Neural cell (in vitro differentiated cells): ENCODE measurements around the gene WDR91. TPM values are rescaled to one million over a fixed set of nuclear protein-coding genes. Genes with fewer than 3 reads are reported as not detected.

ENCODE experiments used
- H2AFZ ChIP-seq: fragments of 200-600, 300-800 bp; sonication (generic), shearing (Covaris generic); 2 replicates; pipeline ENCODE4 v1.6.0; 2014; ENCODE audit warnings: low read depth, mild to moderate bottlenecking, antibody characterized with exemption, low read length, moderate library complexity
- H3F3A ChIP-seq: fragments of 200-600 bp; shearing (Covaris generic); 2 replicates; pipeline ENCODE4 v1.6.1; 2016; ENCODE audit warnings: mild to moderate bottlenecking, moderate library complexity, mixed read lengths, antibody characterized with exemption, low read length; ENCODE audit not compliant: insufficient read depth, poor library complexity, severe bottlenecking
- H3K27ac ChIP-seq: fragments of 200-600, 300-800 bp; sonication (generic), shearing (Covaris generic); 2 replicates; pipeline ENCODE4 v1.5.1; 2014; ENCODE audit warnings: mild to moderate bottlenecking, low read length, moderate library complexity
- H3K27me3 ChIP-seq: fragments of 300-800, 200-600 bp; sonication (generic), shearing (Covaris generic); 2 replicates; pipeline ENCODE4 v1.6.0; 2014; ENCODE audit warnings: mild to moderate bottlenecking, low read depth, low read length, moderate library complexity; ENCODE audit not compliant: insufficient read depth
- H3K36me3 ChIP-seq: fragments of 300-800, 200-600 bp; sonication (generic), shearing (Covaris generic); 2 replicates; pipeline ENCODE4 v1.5.1; 2014; ENCODE audit warnings: mild to moderate bottlenecking, antibody characterized with exemption, low read length, moderate library complexity; ENCODE audit not compliant: insufficient read depth
- H3K4me2 ChIP-seq: fragments of 300-800, 200-600 bp; sonication (generic), shearing (Covaris generic); 2 replicates; pipeline ENCODE4 v1.6.0; 2014; ENCODE audit warnings: mild to moderate bottlenecking, low read length
- H3K4me3 ChIP-seq: fragments of 300-800, 200-600 bp; sonication (generic), shearing (Covaris generic); 2 replicates; pipeline ENCODE4 v1.5.1; 2014; ENCODE audit warnings: mild to moderate bottlenecking, low read length, moderate library complexity
- H3K79me2 ChIP-seq: fragments of 200-600 bp; shearing (Covaris generic); replicated peaks from 2 replicates; pipeline ENCODE4 v1.6.0; 2014; ENCODE audit warnings: mild to moderate bottlenecking, low read length, moderate library complexity; ENCODE audit not compliant: insufficient read depth
- H3K9ac ChIP-seq: fragments of 300-800, 200-600 bp; sonication (generic), shearing (Covaris generic); 2 replicates; pipeline ENCODE4 v1.6.1; 2016; ENCODE audit warnings: mild to moderate bottlenecking, low read length, mixed read lengths
- H3K9me2 ChIP-seq: fragments of 200-600 bp; shearing (Covaris generic); 2 replicates; pipeline ENCODE4 v1.6.1; 2016; ENCODE audit warnings: mild to moderate bottlenecking, low read length, mixed read lengths; ENCODE audit not compliant: insufficient read depth
- H3K9me3 ChIP-seq: fragments of 200-600, 300-800 bp; sonication (generic), shearing (Covaris generic); 2 replicates; pipeline ENCODE4 v1.6.1; 2016; ENCODE audit warnings: mild to moderate bottlenecking, mixed run types, low read length, moderate library complexity, mixed read lengths
- H4K20me1 ChIP-seq: fragments of 200-600 bp; shearing (Covaris generic); 2 replicates; pipeline ENCODE4 v1.6.1; 2016; ENCODE audit warnings: mild to moderate bottlenecking, mixed run types; ENCODE audit not compliant: insufficient read depth
- CTCF ChIP-seq: fragments of 450-650 bp; IDR thresholded peaks from 2 replicates; pipeline ENCODE4 v1.5.1; 2014; ENCODE audit warnings: antibody characterized with exemption, mild to moderate bottlenecking, moderate library complexity; ENCODE audit not compliant: poor library complexity, severe bottlenecking
- EP300 ChIP-seq: fragments of 450-650 bp; conservative IDR thresholded peaks from 2 replicates; pipeline ENCODE4 v1.6.1; 2014; ENCODE audit warnings: antibody characterized with exemption, mild to moderate bottlenecking, moderate library complexity; ENCODE audit not compliant: poor library complexity, severe bottlenecking
- EZH2 ChIP-seq: fragments of 200-600, 300-800 bp; shearing (Covaris generic), sonication (generic); IDR thresholded peaks from 2 replicates; pipeline ENCODE4 v1.6.1; 2014; ENCODE audit warnings: antibody characterized with exemption, low read length, borderline replicate concordance, mild to moderate bottlenecking; ENCODE audit not compliant: insufficient read depth, poor library complexity, severe bottlenecking
- MXI1 ChIP-seq: fragments of 450-650 bp; conservative IDR thresholded peaks from 2 replicates; pipeline ENCODE4 v1.6.1; 2014; ENCODE audit warnings: antibody characterized with exemption, mild to moderate bottlenecking; ENCODE audit not compliant: poor library complexity, severe bottlenecking
- POLR2AphosphoS5 ChIP-seq: IDR thresholded peaks from 2 replicates; pipeline ENCODE4 v1.6.1; 2012
- RAD21 ChIP-seq: fragments of 450-650 bp; conservative IDR thresholded peaks from 2 replicates; pipeline ENCODE4 v1.6.1; 2014; ENCODE audit warnings: antibody characterized with exemption, mild to moderate bottlenecking, moderate library complexity
- REST ChIP-seq: IDR thresholded peaks from 2 replicates; pipeline ENCODE4 v1.6.1; 2012; ENCODE audit warnings: borderline replicate concordance
- SMC3 ChIP-seq: fragments of 450-650 bp; conservative IDR thresholded peaks from 2 replicates; pipeline ENCODE4 v1.6.1; 2014; ENCODE audit warnings: antibody characterized with exemption, mild to moderate bottlenecking, moderate library complexity; ENCODE audit not compliant: poor library complexity
- TAF1 ChIP-seq: IDR thresholded peaks from 2 replicates; pipeline ENCODE4 v1.6.1; 2012; ENCODE audit warnings: low read depth
- polyA plus RNA-seq: library from polyadenylated mRNA; depleted of rRNA; stranded (reverse); fragments of >200 nt; gene quantifications from 2 replicates; pipeline ENCODE4 v1.2.3, GENCODE V29; 2014

WDR91 gene
- polyA plus RNA-seq, 1 donor from 2014 or later: 17.7 TPM

- TF ChIP-seq CTCF: no peak
- TF ChIP-seq TAF1: no peak
Observed at GRCh38 chr7:135208102-135208793, 3.1 kb downstream of the WDR91 start (continued).

- no peak for TF ChIP-seq RAD21
- no peak for TF ChIP-seq EP300
- no peak for TF ChIP-seq TAF1
- TF ChIP-seq MXI1: no peak
- TF ChIP-seq POLR2AphosphoS5: no peak
- TF ChIP-seq EZH2: no peak
- Histone ChIP-seq H3K4me2 (no peak overlapping the region), H3K27me3 (no peaks in the 10 kb centered on the region), H4K20me1 (no peaks in the 10 kb centered on the region), H3K36me3 (no peaks in the 10 kb centered on the region), H3K9me3 (no peaks in the 10 kb centered on the region), H3K9ac (no peak overlapping the region), H2AFZ (no peak overlapping the region), H3K4me3 (no peak overlapping the region), H3K79me2 (no peaks in the 10 kb centered on the region), H3K9me2 (no peaks in the 10 kb centered on the region), H3F3A (no peaks in the 10 kb centered on the region), H3K27ac (no peak overlapping the region)
Observed at GRCh38 chr7:135207406-135208101, 3.8 kb downstream of the WDR91 start.

- H2AFZ ChIP-seq: no peak overlapping the region
- H3K27ac ChIP-seq: no peak overlapping the region
- H3K9ac ChIP-seq: no peak overlapping the region
- no peaks in the 10 kb centered on the region for H4K20me1 ChIP-seq
- H3K27me3 ChIP-seq: no peaks in the 10 kb centered on the region
- no peaks in the 10 kb centered on the region for H3K9me2 ChIP-seq
- H3K4me3 ChIP-seq: no peak overlapping the region
- TF ChIP-seq POLR2AphosphoS5 (no peak), CTCF (no peak), EZH2 (no peak), RAD21 (no peak), TAF1 (no peak), REST (no peak), MXI1 (no peak), SMC3 (no peak), EP300 (no peak)
- no peaks in the 10 kb centered on the region for H3F3A ChIP-seq
- H3K9me3 ChIP-seq: no peaks in the 10 kb centered on the region
- no peaks in the 10 kb centered on the region for H3K79me2 ChIP-seq
- no peak overlapping the region for H3K4me2 ChIP-seq
- H3K36me3 ChIP-seq: no peaks in the 10 kb centered on the region
Observed at GRCh38 chr7:135206941-135207391, 4.4 kb downstream of the WDR91 start.
